Activated T-cell treated with anti-CD3 and anti-CD28 coated beads, Interleukin-2, amount 50 U/mL, for 48 hours (primary cell): ENCODE data around the gene MGA.

ENCODE experiments used
- DNase-seq, 2 experiments: peaks; one replicate each; pipeline ENCODE4 v3.0.0-alpha.2; 2020

The MGA gene

GRCh38 chr15:41789236-41789635 lies 129.0 kb downstream of the MGA start:
- DNase-seq: no peak

- DNase-seq: no peak
Observed at GRCh38 chr15:41789662-41790061, 129.5 kb downstream of the MGA start.

GRCh38 chr15:41790169-41790568 lies 130.0 kb downstream of the MGA start:
- DNase-seq: no peak

- no peak for DNase-seq
Observed at GRCh38 chr15:41790756-41791546, 130.7 kb downstream of the MGA start.

- no peak for DNase-seq
Observed at GRCh38 chr15:41791547-41791937, 131.3 kb downstream of the MGA start.

- DNase-seq: no peak
Observed at GRCh38 chr15:41792000-41792637, 131.9 kb downstream of the MGA start.

GRCh38 chr15:41794081-41794480 lies 133.9 kb downstream of the MGA start:
- no peak for DNase-seq

GRCh38 chr15:41795996-41796856 lies 136.0 kb downstream of the MGA start:
- no peak for DNase-seq

GRCh38 chr15:41797201-41797944 lies 137.2 kb downstream of the MGA start:
- DNase-seq: no peak

- DNase-seq: no peak
Observed at GRCh38 chr15:41798607-41799487, 138.6 kb downstream of the MGA start.

GRCh38 chr15:41799488-41799805 lies 139.2 kb downstream of the MGA start:
- no peak for DNase-seq

- DNase-seq: no peak
Observed at GRCh38 chr15:41801185-41801584, 141.0 kb downstream of the MGA start.

- DNase-seq: no peak
Observed at GRCh38 chr15:41801850-41802455, 141.7 kb downstream of the MGA start.

GRCh38 chr15:41804361-41804760 lies 144.2 kb downstream of the MGA start:
- DNase-seq: no peak

- no peak for DNase-seq
Observed at GRCh38 chr15:41804916-41805666, 144.9 kb downstream of the MGA start.

- no peak for DNase-seq
Observed at GRCh38 chr15:41805711-41806110, 145.5 kb downstream of the MGA start.

- DNase-seq: no peak
Observed at GRCh38 chr15:41806291-41807181, 146.3 kb downstream of the MGA start.

GRCh38 chr15:41809121-41809520 lies 148.9 kb downstream of the MGA start:
- no peak for DNase-seq

GRCh38 chr15:41809526-41810220 lies 149.5 kb downstream of the MGA start:
- no peak for DNase-seq
